GM21381 (cell line): ENCODE results near the gene TMEM88.

ENCODE experiments used
- ATAC-seq: cut with Tn5 transposase; IDR thresholded peaks from one replicate; pipeline ENCODE4 v1.9.1; 2021; ENCODE audit warnings: mild to moderate bottlenecking, moderate library complexity; ENCODE audit not compliant: unreplicated experiment

The TMEM88 gene

DNA sequence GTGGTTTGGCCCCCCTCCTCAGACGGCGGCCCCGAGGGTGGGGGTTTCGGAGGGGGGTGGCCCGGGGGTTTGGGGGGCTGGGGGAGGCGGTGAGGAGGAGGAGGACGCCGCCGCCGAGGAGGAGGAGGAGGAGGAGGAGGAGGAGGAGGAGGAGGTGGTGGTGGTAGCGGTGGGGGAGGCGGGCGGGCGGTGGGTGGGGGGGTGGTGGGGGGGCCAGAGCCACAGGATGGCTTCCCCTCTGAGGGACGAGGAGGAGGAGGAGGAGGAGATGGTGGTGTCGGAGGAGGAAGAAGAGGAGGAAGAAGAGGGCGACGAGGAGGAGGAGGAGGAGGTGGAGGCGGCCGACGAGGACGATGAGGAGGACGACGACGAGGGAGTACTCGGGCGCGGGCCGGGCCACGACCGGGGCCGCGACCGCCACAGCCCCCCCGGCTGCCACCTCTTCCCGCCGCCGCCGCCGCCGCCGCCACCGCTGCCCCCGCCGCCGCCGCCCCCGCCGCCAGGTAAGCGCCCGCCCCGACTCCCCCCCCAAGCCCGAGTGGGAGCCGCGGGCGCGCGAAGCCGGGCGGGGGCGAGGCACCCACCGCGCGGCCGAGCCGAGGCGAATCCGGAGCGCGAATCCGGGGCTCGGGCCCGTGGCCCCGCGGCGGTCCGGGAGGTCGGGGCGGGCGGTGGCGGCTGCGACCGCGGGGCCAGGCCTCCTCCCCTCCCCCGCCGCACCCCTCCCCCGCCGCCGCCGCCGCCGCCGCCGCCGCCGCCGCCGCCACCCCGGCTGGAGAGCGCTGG is 29.9 kb downstream of the TMEM88 start:
- ATAC-seq, result no peak

DNA sequence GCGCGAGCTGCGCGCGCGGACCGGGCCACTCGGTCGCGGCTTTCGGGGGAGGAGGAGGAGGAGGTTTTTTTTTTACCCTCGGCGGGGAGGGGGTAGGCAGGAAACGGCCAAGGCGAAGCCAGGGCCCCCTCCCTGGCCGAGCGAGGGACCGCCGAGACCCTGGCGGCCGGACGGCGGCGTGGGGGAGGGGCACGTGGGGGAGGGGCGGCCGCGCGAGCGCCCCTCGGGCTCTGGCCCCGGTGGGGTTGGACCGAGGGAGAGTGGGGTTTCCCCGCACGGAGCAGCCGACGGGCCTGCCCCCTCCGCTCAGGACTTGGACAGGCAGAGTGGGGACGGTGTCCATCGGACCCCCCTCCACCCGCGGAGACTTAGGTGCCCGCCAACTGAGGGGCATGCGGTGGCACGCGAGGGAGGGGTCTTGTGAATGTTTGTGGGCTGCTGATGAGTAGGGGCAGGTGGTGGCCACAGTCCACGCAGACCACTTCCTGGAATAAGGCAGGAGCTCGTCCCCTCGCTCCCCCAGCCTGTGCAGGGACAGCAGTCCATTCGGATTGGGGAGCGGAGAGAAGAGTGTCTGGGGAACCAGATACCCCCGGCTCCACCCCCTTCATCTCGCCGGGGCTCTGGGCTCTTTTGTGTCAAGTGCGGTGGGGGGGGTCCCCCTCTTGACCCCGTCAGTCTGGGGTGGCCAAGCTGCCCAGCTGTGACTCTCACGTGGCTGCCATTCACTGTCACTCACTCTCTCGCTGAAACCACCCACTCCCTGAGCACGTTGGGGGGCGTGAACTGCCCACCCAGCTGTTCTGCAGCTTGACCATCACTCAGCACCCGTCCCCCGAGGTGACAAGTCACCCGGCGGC is 30.7 kb downstream of the TMEM88 start:
- ATAC-seq, result no peak

DNA sequence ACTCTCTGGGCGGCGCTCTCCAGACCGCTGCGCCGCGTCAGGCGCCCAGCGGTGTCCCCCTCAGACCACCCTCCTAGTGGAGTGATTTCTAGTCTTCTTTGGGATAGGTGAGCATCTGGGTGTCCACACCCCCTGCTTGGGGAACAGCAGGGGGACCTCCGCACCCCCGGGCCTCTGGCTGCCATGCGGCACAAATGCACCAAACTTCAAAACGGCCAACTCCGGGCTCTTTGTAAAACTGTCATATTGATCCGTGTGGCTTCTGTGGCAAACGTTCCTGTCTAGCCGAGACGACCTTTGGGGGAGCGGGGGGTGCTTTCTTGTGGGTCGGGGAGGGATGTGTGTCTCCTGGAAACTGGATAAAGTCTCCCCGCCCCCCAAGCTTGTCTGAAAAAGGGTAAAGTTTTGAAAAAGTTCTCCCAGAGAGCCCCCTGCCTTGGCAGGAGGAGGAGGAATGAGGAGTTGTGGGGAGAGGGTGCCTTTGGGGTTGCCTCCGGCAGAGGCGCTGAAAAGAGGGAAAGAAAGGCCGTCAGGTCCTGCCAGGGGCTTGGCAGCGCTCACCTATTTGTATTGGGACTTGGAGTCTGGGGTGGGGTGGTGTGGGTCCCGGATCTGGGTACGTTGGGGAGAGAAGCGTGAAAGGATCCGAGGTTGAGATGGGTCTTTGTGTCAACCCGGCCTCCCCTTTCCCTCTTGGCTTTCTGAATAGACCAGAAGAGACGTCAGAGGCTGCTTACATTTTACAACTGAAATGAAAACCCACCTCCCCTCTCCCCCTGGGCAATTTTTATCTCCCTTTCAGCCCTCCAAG is 31.6 kb downstream of the TMEM88 start:
- ATAC-seq, result no peak

DNA sequence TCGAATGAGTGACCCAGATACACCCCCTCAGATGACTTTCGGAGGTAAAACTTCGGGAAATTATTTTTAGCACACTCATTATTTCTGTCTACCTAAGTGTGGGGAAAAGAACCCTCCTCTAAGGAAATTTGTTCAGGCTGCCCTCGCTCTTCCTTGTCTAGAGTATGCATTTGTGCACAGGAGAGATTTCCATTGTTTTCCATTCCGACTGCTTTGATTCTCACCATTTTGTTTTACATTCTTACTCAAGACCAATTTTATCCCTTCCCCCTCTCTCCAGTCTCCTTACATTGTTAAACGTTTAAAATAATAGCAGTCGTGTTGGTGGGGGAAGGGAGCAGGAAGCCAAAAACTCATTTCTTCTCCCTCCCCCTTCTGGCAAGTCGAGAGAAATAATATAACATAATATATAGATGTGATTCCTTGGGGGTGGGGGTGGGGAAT is 32.2 kb downstream of the TMEM88 start:
- no peak for ATAC-seq

DNA sequence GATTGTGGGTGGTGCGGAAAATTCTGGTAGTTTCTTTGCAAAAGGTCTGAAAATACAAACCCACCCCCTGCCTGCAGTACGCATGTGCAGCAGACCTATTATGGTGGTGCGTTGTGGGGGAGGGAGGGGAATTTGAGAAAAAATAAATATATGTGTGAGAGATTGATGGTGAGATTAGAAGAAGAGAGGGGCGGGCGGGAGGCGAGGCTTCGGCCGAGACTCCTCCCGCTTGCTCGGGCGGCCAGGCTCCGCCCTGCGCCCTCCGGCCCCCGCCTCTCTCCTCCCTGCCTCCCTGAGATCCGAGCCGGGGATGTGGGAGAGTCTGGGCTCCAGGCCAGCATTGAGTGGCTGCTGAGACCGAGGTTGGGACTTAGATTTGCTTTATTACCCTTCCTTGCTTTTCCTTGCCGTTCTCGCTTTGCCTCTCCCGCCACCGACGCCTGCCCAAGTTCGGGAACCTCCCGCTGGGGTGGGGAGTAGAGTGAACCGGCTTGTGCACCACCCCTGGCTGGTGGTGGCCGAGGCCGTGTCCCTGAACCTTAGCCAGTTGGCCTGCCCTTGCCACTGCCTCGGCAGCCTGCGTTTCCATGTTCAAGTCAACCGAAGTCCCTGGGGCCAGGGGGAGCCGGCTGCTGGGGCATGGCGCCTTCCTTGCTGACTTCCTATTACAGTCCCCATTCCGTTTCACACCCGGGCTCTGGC is 32.8 kb downstream of the TMEM88 start:
- peak; percentile 45 for ATAC-seq

DNA sequence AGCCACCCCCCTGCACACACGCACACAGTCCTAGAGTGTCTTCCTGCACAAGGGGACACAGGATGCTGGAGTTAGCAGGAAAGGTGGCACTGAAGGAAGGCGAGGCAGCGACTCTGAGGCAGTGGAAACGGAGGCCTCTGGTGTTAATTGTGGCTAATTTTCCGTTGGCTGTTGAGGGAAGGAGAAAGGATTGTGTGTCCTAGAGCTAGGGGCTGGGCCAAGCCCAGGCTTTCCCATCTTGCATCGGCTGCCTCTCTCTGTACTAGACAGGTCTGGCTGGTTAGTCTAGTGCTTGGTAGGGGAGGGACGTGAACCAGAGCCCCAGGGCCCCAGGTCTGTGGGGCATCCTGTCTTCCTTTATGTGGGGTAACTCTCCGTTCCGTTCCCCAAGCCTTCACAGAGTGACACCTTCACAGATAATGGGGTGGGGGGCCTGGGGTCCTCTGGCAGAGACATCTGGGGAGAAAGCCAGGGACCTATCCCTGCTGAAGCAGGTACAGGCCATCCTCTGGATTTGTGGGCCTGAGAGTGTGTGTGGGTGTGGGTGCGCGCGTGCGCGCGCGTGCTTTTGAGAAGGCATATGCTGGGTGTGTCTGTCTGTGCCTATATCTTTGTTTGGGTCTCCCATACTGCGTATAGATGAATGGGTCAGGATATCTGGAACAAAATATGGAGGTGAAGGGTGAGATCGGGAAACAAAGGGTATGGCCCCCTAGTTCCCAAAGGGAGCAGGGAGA is 33.5 kb downstream of the TMEM88 start, which contains the start of gene CHD3:
Gene CHD3, plus strand, starts transcription at position 606 of the 737 bp plus-strand sequence. CDS start 212 bp downstream, outside the sequence.
- ATAC-seq, result no peak

DNA sequence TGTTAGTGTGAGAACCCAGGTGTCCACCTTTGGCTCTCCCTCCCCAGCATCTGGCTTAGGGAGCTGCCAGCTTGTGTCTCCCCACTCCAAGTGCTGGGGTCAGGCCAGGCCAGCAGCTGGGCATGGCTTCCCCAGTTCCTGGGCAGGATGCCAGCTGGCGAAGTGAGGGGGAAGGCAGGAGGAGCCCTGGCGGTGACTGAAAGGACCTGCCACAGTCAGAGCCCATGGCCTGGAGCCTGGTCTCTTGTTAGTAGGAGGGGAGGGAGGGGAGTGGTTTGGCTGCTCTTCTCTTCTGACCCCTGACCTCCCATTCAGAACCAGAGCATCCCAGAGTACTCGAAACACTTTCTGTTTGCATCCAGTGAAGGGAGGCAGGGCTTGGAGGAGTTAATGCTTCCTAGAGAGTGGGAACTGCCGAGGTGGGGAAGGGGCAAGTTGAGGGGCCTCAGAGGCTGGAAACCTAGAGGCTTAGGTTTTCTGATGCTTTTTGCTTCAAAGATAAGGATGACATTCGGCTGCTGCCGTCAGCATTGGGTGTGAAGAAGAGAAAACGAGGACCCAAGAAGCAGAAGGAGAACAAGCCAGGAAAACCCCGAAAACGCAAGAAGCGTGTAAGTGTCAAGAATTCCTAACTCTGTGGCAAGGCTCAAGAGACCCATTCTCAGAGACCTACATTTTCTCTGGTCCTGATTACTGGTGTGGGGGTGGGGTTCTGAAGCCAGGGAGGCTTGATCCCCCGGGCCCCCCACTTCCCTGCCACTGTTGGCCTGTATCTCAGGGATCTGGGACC is 34.5 kb downstream of the TMEM88 start:
- ATAC-seq, result no peak

DNA sequence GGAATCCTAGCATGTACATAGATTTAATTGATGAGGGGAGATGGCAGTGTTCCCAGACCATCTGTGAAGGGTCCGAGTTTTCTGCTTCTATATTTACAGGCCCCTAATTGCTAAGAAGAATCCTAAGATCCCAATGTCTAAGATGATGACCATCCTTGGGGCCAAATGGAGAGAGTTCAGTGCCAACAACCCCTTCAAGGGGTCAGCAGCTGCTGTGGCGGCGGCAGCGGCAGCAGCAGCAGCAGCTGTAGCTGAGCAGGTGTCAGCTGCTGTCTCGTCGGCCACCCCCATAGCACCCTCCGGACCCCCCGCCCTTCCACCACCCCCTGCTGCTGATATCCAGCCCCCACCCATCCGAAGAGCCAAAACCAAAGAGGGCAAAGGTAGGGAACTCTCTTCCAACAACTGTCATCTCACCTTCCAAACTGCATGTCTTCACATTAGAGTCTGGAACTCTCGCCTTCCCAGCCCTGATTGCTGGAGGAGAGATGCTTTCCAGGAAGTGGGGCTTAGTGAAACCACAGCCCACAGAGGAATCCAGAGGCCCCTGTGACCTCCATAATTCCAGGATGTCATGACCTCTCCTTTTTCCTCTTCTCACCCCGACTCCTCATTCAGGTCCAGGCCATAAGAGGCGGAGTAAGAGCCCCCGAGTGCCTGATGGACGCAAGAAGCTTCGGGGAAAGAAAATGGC is 38.5 kb downstream of the TMEM88 start:
- ATAC-seq, result no peak

DNA sequence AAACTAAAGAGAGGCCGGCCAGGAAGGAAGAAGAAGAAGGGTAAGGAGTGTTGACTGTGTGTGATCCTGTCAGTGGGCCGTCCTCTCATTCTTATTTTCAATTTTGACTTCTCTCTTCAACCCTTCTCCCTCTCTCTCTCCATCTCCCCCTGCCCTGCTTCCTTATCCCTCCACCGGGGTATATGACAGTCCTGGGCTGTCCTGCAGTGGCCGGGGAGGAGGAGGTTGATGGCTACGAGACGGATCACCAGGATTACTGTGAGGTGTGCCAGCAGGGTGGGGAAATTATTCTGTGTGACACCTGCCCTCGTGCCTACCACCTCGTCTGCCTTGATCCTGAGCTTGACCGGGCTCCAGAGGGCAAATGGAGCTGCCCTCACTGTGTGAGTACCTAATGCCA is 39.4 kb downstream of the TMEM88 start:
- no peak for ATAC-seq

DNA sequence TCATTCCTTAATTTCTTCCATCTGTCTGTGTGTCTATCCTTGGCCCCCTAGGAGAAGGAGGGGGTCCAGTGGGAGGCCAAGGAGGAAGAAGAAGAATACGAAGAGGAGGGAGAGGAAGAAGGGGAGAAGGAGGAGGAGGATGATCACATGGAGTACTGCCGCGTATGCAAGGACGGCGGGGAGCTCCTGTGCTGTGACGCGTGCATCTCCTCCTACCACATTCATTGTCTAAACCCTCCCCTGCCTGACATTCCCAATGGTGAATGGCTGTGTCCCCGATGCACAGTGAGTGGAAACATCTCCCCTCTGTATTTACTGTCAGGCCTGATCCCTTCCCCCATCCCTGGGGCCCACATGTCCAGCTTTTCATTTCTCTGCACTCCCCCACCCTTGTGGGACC is 40.0 kb downstream of the TMEM88 start:
- no peak for ATAC-seq

DNA sequence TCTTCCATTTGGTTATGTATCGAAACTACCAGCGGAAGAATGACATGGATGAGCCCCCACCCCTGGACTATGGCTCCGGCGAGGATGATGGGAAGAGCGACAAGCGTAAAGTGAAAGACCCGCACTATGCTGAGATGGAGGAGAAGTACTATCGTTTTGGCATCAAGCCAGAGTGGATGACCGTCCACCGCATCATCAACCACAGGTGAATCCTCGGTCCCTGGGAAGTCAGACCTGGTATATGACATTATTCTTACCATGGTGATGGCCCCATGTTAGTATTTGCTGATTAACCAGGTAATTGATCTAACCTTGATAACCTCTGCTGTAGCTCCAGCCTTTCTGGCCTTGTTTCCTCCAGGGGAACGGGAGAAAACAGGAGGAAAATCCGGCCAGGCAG is 42.2 kb downstream of the TMEM88 start:
- ATAC-seq, result no peak

DNA sequence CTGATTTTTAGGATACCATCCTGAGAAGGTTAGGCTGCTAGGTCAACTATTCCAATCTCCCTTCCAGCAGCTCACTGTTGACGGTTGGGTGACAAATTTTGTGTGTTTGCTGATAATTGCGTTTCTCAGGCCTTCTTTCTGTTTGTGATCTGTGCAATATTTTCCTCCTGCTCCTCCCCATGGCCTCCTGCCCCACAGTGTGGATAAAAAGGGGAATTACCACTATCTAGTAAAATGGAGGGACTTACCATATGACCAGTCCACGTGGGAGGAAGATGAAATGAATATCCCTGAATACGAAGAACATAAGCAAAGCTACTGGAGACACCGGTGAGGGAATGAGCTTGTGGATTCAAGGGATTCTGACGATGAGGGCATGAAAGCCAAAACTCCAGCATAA is 42.9 kb downstream of the TMEM88 start:
- no peak for ATAC-seq

DNA sequence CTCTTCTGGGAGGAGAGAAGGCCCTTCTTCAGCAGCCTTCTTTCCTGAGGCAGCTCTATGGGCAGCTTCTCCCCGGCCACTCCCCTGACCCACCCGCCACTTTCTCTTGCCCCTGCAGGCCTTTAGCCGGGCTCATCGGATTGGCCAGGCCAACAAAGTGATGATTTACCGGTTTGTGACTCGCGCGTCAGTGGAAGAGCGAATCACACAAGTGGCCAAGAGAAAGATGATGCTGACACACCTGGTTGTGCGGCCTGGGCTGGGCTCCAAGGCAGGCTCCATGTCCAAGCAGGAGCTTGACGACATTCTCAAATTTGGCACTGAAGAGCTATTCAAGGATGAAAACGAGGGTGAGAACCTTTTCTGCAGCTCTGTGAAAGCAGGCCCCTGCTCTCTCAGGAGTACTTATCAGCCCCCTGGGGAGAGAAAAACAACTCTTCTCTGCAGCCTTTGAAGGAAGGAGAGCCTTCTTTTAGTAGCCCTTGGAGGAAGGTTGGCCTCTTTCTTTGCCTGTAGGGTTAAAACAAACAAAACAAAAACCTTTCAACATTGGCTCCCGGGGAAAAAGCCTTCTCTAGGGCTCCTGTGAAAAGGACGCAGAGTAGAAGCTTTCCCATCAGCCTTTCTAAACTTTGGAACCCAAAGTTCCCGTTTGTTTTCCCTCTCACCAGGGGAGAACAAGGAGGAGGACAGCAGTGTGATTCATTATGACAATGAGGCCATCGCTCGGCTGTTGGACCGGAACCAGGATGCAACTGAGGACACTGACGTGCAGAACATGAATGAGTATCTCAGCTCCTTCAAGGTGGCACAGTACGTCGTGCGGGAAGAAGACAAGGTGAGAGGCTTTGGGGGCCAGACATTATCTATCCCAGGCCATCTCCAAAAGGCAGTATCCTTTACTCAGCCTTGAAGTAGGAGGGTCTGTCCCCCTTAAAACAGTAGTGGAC is 48.6 kb downstream of the TMEM88 start:
- no peak for ATAC-seq
